Measurements from ENCODE around the gene RAB32.

DNA sequence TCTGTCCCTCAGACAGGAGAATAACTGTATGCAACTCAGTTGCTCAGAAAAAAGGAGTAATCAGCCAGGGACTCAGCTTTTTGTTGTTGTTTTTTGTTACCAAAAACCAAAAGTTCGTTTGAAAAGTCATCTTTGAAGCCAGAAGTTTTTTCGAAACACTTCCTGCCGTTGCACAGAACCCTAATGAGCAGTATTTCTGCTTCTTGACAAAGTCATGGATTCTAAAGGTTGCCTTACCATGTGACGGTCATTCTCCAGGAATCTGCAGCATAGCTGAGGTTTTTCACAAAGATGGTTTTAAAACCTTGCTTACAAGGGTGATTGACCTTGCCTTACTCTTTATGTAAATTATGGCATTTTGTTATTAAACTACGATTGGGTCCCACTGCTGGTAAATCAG lies 1.9 kb downstream of the RAB32 start:
- TF ChIP-seq POLR2A (IDR thresholded peaks at IDR 0.05; ENCODE audit: low read depth, low read length) (no peak), TAF1 (IDR thresholded peaks at IDR 0.05; ENCODE audit: low read depth, low read length) (no peak), POLR2AphosphoS5 (IDR thresholded peaks at IDR 0.05; ENCODE audit: low read depth, low read length) (no peak), PAX5 (IDR thresholded peaks at IDR 0.05; ENCODE audit: insufficient read depth, low read length, severe bottlenecking) (no peak), SPI1 (IDR thresholded peaks at IDR 0.05; ENCODE audit: low read depth, low read length) (no peak)
